ENCODE results near the gene CALN1. TPM values are rescaled to one million over a fixed set of nuclear protein-coding genes. Genes with fewer than 3 reads are reported as not detected.

CALN1 gene
- total RNA-seq, 1 donor from 2014 or later: 0.24 TPM

DNA sequence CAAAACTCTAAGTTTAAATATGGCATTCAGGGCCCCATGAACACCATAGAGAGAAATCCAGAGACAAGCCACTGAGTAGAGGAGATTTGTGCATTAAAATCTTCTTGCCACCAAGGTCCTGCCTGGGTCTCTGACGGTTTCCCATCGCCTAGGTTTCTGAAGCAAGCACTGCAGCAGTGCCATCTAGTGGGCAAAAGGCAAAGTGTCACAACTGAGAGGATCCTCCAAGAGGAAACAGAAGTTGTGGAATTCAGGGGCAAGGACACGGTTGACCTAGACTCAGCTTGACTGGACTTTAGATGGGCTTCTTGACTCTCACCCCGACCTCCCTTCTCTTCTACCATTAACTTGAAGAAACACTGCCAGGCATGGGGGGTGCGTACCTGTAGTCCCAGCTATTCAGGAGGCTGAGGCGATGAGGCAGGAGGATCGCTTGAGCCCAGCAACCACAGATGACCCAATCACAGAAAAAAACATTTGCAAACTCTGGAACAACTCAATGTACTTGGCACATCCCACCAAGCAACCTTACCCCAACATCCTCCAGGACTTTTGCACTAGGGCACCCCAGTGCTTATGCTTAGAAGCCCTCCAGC is 676.1 kb downstream of the CALN1 start:
- no peak for ATAC-seq

DNA sequence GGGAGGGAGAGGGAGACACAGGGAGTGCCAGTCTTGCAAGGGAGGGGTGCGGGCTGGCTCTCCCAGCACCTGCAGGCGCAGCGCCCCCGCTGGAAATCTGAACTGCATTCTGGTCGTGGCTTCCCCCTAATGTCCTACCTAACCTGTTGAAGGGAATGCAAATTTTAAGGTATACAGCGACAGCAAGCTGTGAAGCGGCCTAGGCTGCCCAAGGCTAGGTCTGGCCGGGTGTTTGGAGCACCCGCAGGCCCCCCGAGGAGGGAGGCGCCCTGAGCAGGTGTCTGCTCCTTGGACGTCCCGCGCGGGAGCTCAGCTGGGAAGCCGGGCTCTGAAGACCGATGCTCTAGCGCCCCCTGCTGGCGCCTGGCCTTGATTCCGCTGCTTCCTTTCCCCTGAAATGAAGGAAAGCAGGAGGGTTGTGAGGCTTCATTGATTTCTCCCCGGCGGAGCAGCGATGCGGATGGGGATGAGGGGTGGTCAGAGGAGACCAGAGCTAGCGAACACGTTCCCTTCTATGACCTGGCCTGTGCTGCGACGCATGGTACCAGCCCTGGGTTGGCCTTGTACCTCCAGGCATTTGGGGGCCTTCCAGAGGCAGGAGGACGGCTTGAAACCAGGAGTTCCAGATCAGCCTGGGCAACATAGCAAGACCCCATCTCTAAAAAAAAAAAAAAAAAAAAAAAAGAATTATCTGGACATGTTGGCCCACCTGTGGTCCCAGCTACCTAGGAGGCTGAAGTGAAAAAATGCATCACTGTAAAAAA is 678.8 kb downstream of the CALN1 start:
- ATAC-seq: peak; percentile 68

GRCh38 chr7:71731740-71732139 is 680.4 kb downstream of the CALN1 start:
- ATAC-seq: no peak

Measured in esophagus mucosa (tissue), 1 donor.